SK-N-MC (cell line): ENCODE results near the gene HNRNPD.

Source experiments
- EZH2 ChIP-seq: fragments of 200-600 bp; sonication (generic); IDR thresholded peaks from one replicate; pipeline ENCODE4 v1.6.1; 2017; ENCODE audit warnings: antibody characterized with exemption
- FOXP2 ChIP-seq: optimal IDR thresholded peaks from 2 replicates; pipeline ENCODE3; 2011; ENCODE audit warnings: mild to moderate bottlenecking, moderate library complexity; ENCODE audit not compliant: insufficient read depth; ENCODE audit errors: extremely low read length, control extremely low read depth
- POLR2AphosphoS5 ChIP-seq: IDR thresholded peaks from 2 replicates; pipeline ENCODE4 v1.6.1; 2012; ENCODE audit warnings: mild to moderate bottlenecking, low read depth, low read length, borderline replicate concordance

GRCh38 chr4:82360298-82361177, 13.3 kb downstream of the HNRNPD start:
- TF ChIP-seq EZH2: no peak
- TF ChIP-seq POLR2AphosphoS5: no peak
- no peak for TF ChIP-seq FOXP2
